Left kidney (tissue), 2 donors: Measurements from ENCODE around the gene LEF1. TPM values are rescaled to one million over a fixed set of nuclear protein-coding genes. Genes with fewer than 3 reads are reported as not detected.

ENCODE experiments used
- DNase-seq: peaks from one replicate; pipeline ENCODE4 v3.0.0-alpha.2; 2013
- polyA plus RNA-seq: library from polyadenylated mRNA; unstranded; fragments of 120-200 nt; gene quantifications from one replicate; pipeline ENCODE4 v1.2.1, GENCODE V29; 2013; ENCODE audit not compliant: insufficient read length

The LEF1 gene
- polyA plus RNA-seq, 1 donor = 83.2 TPM

GRCh38 chr4:107997794-107998193 lies 170.9 kb downstream of the LEF1 start:
- DNase-seq = no peak

Other genes starting within 250 kb of the LEF1 start
- 4.7 TPM for gene CYP2U1, start 237.4 kb downstream of the LEF1 start, polyA plus RNA-seq
- 107 TPM for gene HADH, start 179.0 kb downstream of the LEF1 start, polyA plus RNA-seq